Kasumi-1 (cell line): ENCODE results near the gene KLHDC10.
A peak's percentile ranks its signal among the peaks of the same experiment; 100 is the strongest.
"Not testable (repeated sequence)": the region's sequence is repeated elsewhere in the genome, so short reads cannot be mapped to it uniquely, and the experiment has no call there.

Experiments
- DNase-seq, 2 experiments: peaks; one replicate each; lab custom pipeline; 2025; lab: John Stamatoyannopoulos, UW

Gene KLHDC10

GRCh38 chr7:130079846-130080394, 9.6 kb downstream of the KLHDC10 start:
- DNase-seq = no peak

GRCh38 chr7:130083497-130083896, 13.2 kb downstream of the KLHDC10 start:
- not testable (repeated sequence) for DNase-seq

GRCh38 chr7:130084037-130084875, 13.9 kb downstream of the KLHDC10 start:
- DNase-seq = peak; percentile 27 to 73

- not testable (repeated sequence) for DNase-seq
Observed at GRCh38 chr7:130085235-130085634, 14.9 kb downstream of the KLHDC10 start.

GRCh38 chr7:130086938-130087337, 16.6 kb downstream of the KLHDC10 start:
- DNase-seq = no peak

GRCh38 chr7:130087364-130087763, 17.0 kb downstream of the KLHDC10 start:
- no peak for DNase-seq

GRCh38 chr7:130090745-130091532, 20.6 kb downstream of the KLHDC10 start:
- no peak for DNase-seq

- peak in 1 of 2 experiments; percentile 2 for DNase-seq
Observed at GRCh38 chr7:130091999-130092398, 21.7 kb downstream of the KLHDC10 start.

- no peak for DNase-seq
Observed at GRCh38 chr7:130092598-130092997, 22.3 kb downstream of the KLHDC10 start.

- DNase-seq = no peak
Observed at GRCh38 chr7:130095812-130096211, 25.5 kb downstream of the KLHDC10 start.

GRCh38 chr7:130096243-130096827, 26.0 kb downstream of the KLHDC10 start:
- no peak for DNase-seq

GRCh38 chr7:130099331-130099730, 29.0 kb downstream of the KLHDC10 start:
- no peak for DNase-seq

GRCh38 chr7:130102588-130102987, 32.3 kb downstream of the KLHDC10 start:
- no peak for DNase-seq

GRCh38 chr7:130107949-130108674, 37.8 kb downstream of the KLHDC10 start:
- no peak for DNase-seq

- no peak for DNase-seq
Observed at GRCh38 chr7:130108809-130109208, 38.5 kb downstream of the KLHDC10 start.

- no peak for DNase-seq
Observed at GRCh38 chr7:130112093-130112492, 41.8 kb downstream of the KLHDC10 start.

- DNase-seq = no peak
Observed at GRCh38 chr7:130112662-130113425, 42.5 kb downstream of the KLHDC10 start.

- DNase-seq = not testable (repeated sequence)
Observed at GRCh38 chr7:130113426-130113805, 43.1 kb downstream of the KLHDC10 start.

- DNase-seq = no peak
Observed at GRCh38 chr7:130113887-130114286, 43.6 kb downstream of the KLHDC10 start.

- DNase-seq = peak in 1 of 2 experiments; percentile 15
Observed at GRCh38 chr7:130114374-130114773, 44.0 kb downstream of the KLHDC10 start.

GRCh38 chr7:130114776-130115175, 44.4 kb downstream of the KLHDC10 start:
- DNase-seq = no peak
